H9 (cell line): ENCODE results near the gene PTGER2. TPM values are rescaled to one million over a fixed set of nuclear protein-coding genes. Genes with fewer than 3 reads are reported as not detected.

ENCODE experiments used
- DNase-seq: peaks from one replicate; pipeline ENCODE4 v3.0.0-alpha.2; 2017
- H2AFZ ChIP-seq: one replicate; pipeline ENCODE4 v1.6.1; 2013; ENCODE audit warnings: mild to moderate bottlenecking, low read length, control low read depth, moderate library complexity
- H2AK5ac ChIP-seq: 2 replicates; pipeline ENCODE4 v1.6.1; 2013; ENCODE audit warnings: low read length, control low read depth, mixed read lengths; ENCODE audit not compliant: insufficient read length
- H2BK120ac ChIP-seq: one replicate; pipeline ENCODE4 v1.6.1; 2013; ENCODE audit warnings: low read depth, mild to moderate bottlenecking, low read length, control low read depth, inconsistent platforms; ENCODE audit not compliant: poor library complexity, severe bottlenecking
- H2BK12ac ChIP-seq: 2 replicates; pipeline ENCODE4 v1.6.1; 2013; ENCODE audit warnings: low read length, control low read depth, mixed read lengths, low read depth; ENCODE audit not compliant: insufficient read length
- H2BK15ac ChIP-seq: 2 replicates; pipeline ENCODE4 v1.6.1; 2013; ENCODE audit warnings: low read depth, low read length, control low read depth
- H2BK20ac ChIP-seq: one replicate; pipeline ENCODE4 v1.6.1; 2013; ENCODE audit warnings: low read depth, mild to moderate bottlenecking, low read length, control low read depth, inconsistent platforms; ENCODE audit not compliant: poor library complexity, severe bottlenecking
- H2BK5ac ChIP-seq: 2 replicates; pipeline ENCODE4 v1.6.1; 2013; ENCODE audit warnings: low read length, control low read depth, mixed read lengths; ENCODE audit not compliant: insufficient read length
- H3K14ac ChIP-seq: 2 replicates; pipeline ENCODE4 v1.6.1; 2013; ENCODE audit warnings: low read length, control low read depth; ENCODE audit not compliant: insufficient read depth
- H3K18ac ChIP-seq: 2 replicates; pipeline ENCODE4 v1.6.1; 2013; ENCODE audit warnings: low read depth, mild to moderate bottlenecking, mixed read lengths, low read length, control low read depth; ENCODE audit not compliant: insufficient read length
- H3K23ac ChIP-seq: 2 replicates; pipeline ENCODE4 v1.6.1; 2013; ENCODE audit warnings: low read length, control low read depth, mixed read lengths, low read depth; ENCODE audit not compliant: insufficient read length
- H3K23me2 ChIP-seq: 2 replicates; pipeline ENCODE4 v1.6.1; 2013; ENCODE audit warnings: low read depth, mild to moderate bottlenecking, mixed read lengths, low read length, control low read depth; ENCODE audit not compliant: insufficient read length, poor library complexity, severe bottlenecking
- H3K27ac ChIP-seq: 2 replicates; pipeline ENCODE4 v1.5.1; 2013; ENCODE audit warnings: low read length, control low read depth, mixed read lengths, low read depth; ENCODE audit not compliant: insufficient read length
- H3K27me3 ChIP-seq: 2 replicates; pipeline ENCODE4 v1.6.1; 2013; ENCODE audit warnings: low read length, control low read depth, inconsistent platforms; ENCODE audit not compliant: insufficient read depth
- H3K4ac ChIP-seq: 2 replicates; pipeline ENCODE4 v1.6.1; 2013; ENCODE audit warnings: low read depth, mild to moderate bottlenecking, control low read depth, inconsistent platforms, low read length, moderate library complexity
- H3K4me1 ChIP-seq: 2 replicates; pipeline ENCODE4 v1.6.1; 2013; ENCODE audit warnings: low read length, control low read depth, inconsistent platforms; ENCODE audit not compliant: insufficient read depth
- H3K4me2 ChIP-seq: 2 replicates; pipeline ENCODE4 v1.6.1; 2013; ENCODE audit warnings: low read length, control low read depth, mixed read lengths; ENCODE audit not compliant: insufficient read length, insufficient read depth
- H3K56ac ChIP-seq: 2 replicates; pipeline ENCODE4 v1.6.1; 2013; ENCODE audit warnings: low read depth, mild to moderate bottlenecking, mixed read lengths, low read length, control low read depth; ENCODE audit not compliant: insufficient read length
- H3K79me1 ChIP-seq: 2 replicates; pipeline ENCODE4 v1.6.1; 2013; ENCODE audit warnings: low read depth, mild to moderate bottlenecking, moderate library complexity, low read length, control low read depth, inconsistent platforms; ENCODE audit not compliant: insufficient read depth, poor library complexity, severe bottlenecking
- H3K79me2 ChIP-seq: 2 replicates; pipeline ENCODE4 v1.6.1; 2013; ENCODE audit warnings: low read length, control low read depth, inconsistent platforms; ENCODE audit not compliant: insufficient read depth
- H3K9ac ChIP-seq: 2 replicates; pipeline ENCODE4 v1.6.1; 2013; ENCODE audit warnings: low read length, control low read depth, mixed read lengths; ENCODE audit not compliant: insufficient read length; ENCODE audit errors: extremely low read depth
- H3K9me3 ChIP-seq: one replicate; pipeline ENCODE4 v1.6.1; 2013; ENCODE audit warnings: low read depth, low read length, inconsistent platforms; ENCODE audit not compliant: control insufficient read depth
- H3T11ph ChIP-seq: one replicate; pipeline ENCODE4 v1.6.1; 2013; ENCODE audit warnings: mild to moderate bottlenecking, low read length, control low read depth, inconsistent platforms
- H4K20me1 ChIP-seq: one replicate; pipeline ENCODE4 v1.6.1; 2013; ENCODE audit not compliant: control insufficient read depth, insufficient read length, insufficient read depth
- H4K5ac ChIP-seq: 2 replicates; pipeline ENCODE4 v1.6.1; 2013; ENCODE audit warnings: low read depth, mild to moderate bottlenecking, mixed read lengths, low read length, control low read depth; ENCODE audit not compliant: insufficient read length
- H4K8ac ChIP-seq: replicated peaks from 2 replicates; pipeline ENCODE4 v1.6.1; 2013; ENCODE audit warnings: low read length, control low read depth, mixed read lengths, low read depth; ENCODE audit not compliant: insufficient read length
- H4K91ac ChIP-seq: 2 replicates; pipeline ENCODE4 v1.6.1; 2013; ENCODE audit warnings: low read depth, mild to moderate bottlenecking, moderate library complexity, mixed read lengths, low read length, control low read depth; ENCODE audit not compliant: insufficient read length
- H3K27ac Mint-ChIP-seq, 3 experiments: 2 replicates in 2 of 3; 3 replicates in 1 of 3; pipeline ENCODE4 v1.8.0; 2020 to 2021; ENCODE audit warnings: mixed read lengths in 3 of 3, mild to moderate bottlenecking in 1 of 3, moderate library complexity in 1 of 3
- H3K27me3 Mint-ChIP-seq: 2 replicates; pipeline ENCODE4 v1.8.0; 2021; ENCODE audit warnings: low read depth, mild to moderate bottlenecking, moderate library complexity, mixed read lengths
- H3K36me3 Mint-ChIP-seq, 3 experiments: 2 replicates in 2 of 3; 3 replicates in 1 of 3; pipeline ENCODE4 v1.8.0; 2020 to 2021; ENCODE audit warnings: low read depth in 3 of 3, mixed read lengths in 3 of 3; ENCODE audit not compliant: insufficient read depth in 1 of 3
- H3K4me1 Mint-ChIP-seq, 2 experiments: 2 replicates each; pipeline ENCODE4 v1.8.0; 2020; ENCODE audit warnings: mixed read lengths in 2 of 2
- H3K4me3 Mint-ChIP-seq, 2 experiments: 2 replicates in 1 of 2; 3 replicates in 1 of 2; pipeline ENCODE4 v1.8.0; 2020 to 2021; ENCODE audit warnings: mild to moderate bottlenecking in 2 of 2, mixed read lengths in 2 of 2, moderate library complexity in 1 of 2
- H3K9me3 Mint-ChIP-seq, 2 experiments: 2 replicates in 1 of 2; 3 replicates in 1 of 2; pipeline ENCODE4 v1.8.0; 2020; ENCODE audit warnings: mild to moderate bottlenecking in 2 of 2, mixed read lengths in 2 of 2, moderate library complexity in 1 of 2
- CTCF ChIP-seq: fragments of 200-600 bp; sonication (generic); conservative IDR thresholded peaks from 3 replicates; pipeline ENCODE4 v1.8.0; 2021; ENCODE audit warnings: antibody characterized with exemption, mild to moderate bottlenecking
- WGBS: extraction: QIAGEN DNeasy Blood & Tissue Kit; methylation state at CpG from one replicate; pipeline ENCODE4 v1.1.7; 2013; ENCODE audit warnings: missing lambda C conversion rate, low lambda C conversion rate, mixed read lengths; ENCODE audit not compliant: insufficient read length; ENCODE audit errors: extremely low coverage; 5-methylcytosine and 5-hydroxymethylcytosine counted together
- total RNA-seq: library from RNA; stranded (reverse); gene quantifications from 2 replicates; pipeline ENCODE4 v1.2.1, GENCODE V29; 2021

The PTGER2 gene
- total RNA-seq, 1 experiment from 2014 or later, result 1.0 TPM

GRCh38 chr14:52332269-52332668, 18.2 kb downstream of the PTGER2 start:
- no peak overlapping the region for H2BK15ac ChIP-seq
- no peaks in the 10 kb centered on the region for H3K79me1 ChIP-seq
- H3K23ac ChIP-seq, result no peak overlapping the region
- Mint-ChIP-seq H3K27me3 (no peaks in the 10 kb centered on the region), H3K36me3 (no peaks in the 10 kb centered on the region), H3K9me3 (no peaks in the 10 kb centered on the region; a peak in 3 of 5 replicates), H3K27ac (no peak overlapping the region), H3K4me3 (no peak overlapping the region), H3K4me1 (peaks cover 6 to 8% of the 10 kb centered on the region in 2 experiments; a peak in 3 of 4 replicates)
- H3K4me1 ChIP-seq, result peaks cover 3% of the 10 kb centered on the region; the same call in 1 of the 2 replicates
- H2AK5ac ChIP-seq, result no peak overlapping the region
- no peak overlapping the region for H2BK120ac ChIP-seq
- no peaks in the 10 kb centered on the region for H3K79me2 ChIP-seq
- no peak overlapping the region for H4K5ac ChIP-seq
- no peak overlapping the region for H3K56ac ChIP-seq
- WGBS, result no CpG with 5 or more reads among the region's 3 CpGs
- no peak overlapping the region for H3K4ac ChIP-seq
- no peaks in the 10 kb centered on the region for H4K20me1 ChIP-seq
- no peak overlapping the region for H3K14ac ChIP-seq
- no peak overlapping the region for H3K18ac ChIP-seq
- H2BK5ac ChIP-seq, result no peak overlapping the region
- H3K23me2 ChIP-seq, result no peaks in the 10 kb centered on the region
- no peak overlapping the region for H2AFZ ChIP-seq
- H2BK20ac ChIP-seq, result no peak overlapping the region
- H3K27me3 ChIP-seq, result no peaks in the 10 kb centered on the region
- no peak overlapping the region for H3K9ac ChIP-seq
- H3K4me2 ChIP-seq, result no peak overlapping the region
- no peaks in the 10 kb centered on the region for H3K9me3 ChIP-seq
- no peak for DNase-seq
- H4K91ac ChIP-seq, result no peak overlapping the region
- no peak overlapping the region for H4K8ac ChIP-seq
- H3K27ac ChIP-seq, result no peak overlapping the region
- no peak overlapping the region for H3T11ph ChIP-seq
- H2BK12ac ChIP-seq, result no peak overlapping the region
- TF ChIP-seq CTCF, result no peak
